ELR (cell line): Measurements from ENCODE around the gene SLC9A9.

Experiments used
- DNase-seq: peaks from one replicate; pipeline ENCODE4 v3.0.0-alpha.2; 2015; ENCODE audit warnings: low read depth

SLC9A9 gene

GRCh38 chr3:143843587-143843986 is 4.7 kb downstream of the SLC9A9 start:
- DNase-seq = no peak

- no peak for DNase-seq
Observed at GRCh38 chr3:143840636-143841035, 7.6 kb downstream of the SLC9A9 start.

GRCh38 chr3:143839980-143840379 is 8.3 kb downstream of the SLC9A9 start:
- DNase-seq = no peak

DNA sequence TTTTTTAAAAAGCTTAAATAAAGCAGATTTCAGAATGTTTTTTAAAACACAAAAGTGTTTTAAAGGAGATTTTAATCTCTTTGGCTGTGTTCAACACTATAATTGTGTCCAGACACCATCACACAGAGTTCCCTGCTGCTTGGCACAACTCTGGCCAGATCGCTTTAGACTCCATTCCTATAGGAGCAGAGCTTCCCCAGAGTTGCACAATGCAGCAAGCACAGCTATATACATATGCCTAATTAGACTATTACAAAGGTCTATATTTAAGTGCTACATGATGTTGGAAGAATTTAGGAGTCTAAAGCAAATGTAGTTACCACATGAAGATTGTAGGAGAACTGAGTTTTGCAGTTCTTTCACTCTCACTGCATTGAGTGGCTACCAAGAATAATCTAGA is 11.2 kb downstream of the SLC9A9 start:
- DNase-seq = no peak

GRCh38 chr3:143835312-143835711 is 13.0 kb downstream of the SLC9A9 start:
- no peak for DNase-seq

GRCh38 chr3:143832433-143832832 is 15.8 kb downstream of the SLC9A9 start:
- DNase-seq = no peak

DNA sequence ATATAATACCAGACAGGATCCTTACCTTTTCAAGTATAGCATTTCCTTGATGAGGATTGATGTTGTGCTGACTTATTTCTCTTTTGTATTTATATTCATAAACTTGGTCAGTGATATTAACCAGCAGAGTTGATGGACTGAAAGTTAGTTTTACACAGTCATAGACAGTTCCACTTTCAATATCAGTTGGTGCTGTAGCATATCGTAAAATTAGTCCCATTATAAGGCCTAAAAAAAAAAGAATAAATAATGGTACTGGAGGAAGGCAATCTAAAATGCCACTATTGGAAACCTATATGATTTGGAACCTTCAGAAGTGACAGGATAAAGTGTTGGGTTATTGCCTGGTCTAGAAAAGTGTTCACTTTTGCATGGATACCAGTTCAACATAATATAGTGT is 16.3 kb downstream of the SLC9A9 start:
- DNase-seq = no peak

DNA sequence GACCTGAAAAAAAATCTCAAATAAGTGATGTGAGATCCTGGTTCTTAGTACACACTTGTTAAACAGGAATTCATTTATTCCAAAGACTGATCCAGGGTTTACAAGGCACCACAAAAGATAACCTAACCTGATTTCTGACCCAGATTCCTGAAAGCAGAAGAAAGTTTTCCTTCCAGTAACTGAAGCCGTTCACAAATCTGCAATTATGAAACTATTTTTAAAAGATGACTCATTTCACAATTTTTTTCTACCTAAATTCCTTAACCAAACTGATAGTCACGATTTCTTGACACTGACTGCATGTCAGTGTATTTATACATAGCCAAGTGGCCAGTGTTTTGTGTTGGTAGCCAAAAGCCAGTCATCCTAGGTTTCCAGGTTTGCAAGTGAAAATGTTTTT is 17.1 kb downstream of the SLC9A9 start:
- peak; percentile 21 for DNase-seq

- no peak for DNase-seq
Observed at GRCh38 chr3:143830786-143831185, 17.5 kb downstream of the SLC9A9 start.

DNA sequence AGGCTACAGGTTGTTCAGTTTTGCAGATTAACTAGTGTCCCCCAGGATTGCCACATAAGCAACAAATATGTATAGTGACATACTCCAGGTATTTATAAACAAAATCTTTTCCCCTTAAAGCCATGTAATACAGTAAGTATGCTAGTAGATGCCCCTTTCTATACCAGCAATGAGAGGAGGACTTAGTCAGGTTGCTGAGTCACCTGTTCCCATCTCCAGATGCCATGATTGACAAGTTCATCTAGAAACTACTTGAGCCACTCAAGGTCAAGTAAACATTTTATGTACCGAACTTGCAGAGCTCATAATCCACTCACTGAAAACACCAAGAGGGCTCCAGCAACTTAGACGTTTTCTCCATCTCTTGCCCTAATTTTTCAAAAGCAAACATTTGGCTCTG is 18.2 kb downstream of the SLC9A9 start:
- no peak for DNase-seq

GRCh38 chr3:143827425-143827824 is 20.8 kb downstream of the SLC9A9 start:
- no peak for DNase-seq

DNA sequence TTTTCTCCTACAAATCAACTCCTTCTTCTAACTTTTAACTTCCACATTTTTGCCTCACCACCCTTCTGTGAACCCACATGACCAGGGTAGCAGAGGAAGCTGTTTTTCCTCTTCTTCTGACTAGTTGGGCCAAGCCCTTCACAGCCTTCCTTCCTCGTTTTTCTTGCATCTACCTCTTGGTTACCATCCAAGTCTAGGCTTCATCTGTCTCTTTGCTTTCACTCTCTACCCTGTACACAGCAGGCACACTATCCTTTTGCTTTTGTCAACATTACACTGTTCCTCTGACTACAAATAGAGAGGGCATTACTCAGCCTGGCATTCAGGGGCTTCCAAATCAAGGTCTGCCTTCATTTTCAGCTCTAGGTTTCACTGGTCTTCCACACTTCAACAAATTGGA is 22.0 kb downstream of the SLC9A9 start:
- no peak for DNase-seq

DNA sequence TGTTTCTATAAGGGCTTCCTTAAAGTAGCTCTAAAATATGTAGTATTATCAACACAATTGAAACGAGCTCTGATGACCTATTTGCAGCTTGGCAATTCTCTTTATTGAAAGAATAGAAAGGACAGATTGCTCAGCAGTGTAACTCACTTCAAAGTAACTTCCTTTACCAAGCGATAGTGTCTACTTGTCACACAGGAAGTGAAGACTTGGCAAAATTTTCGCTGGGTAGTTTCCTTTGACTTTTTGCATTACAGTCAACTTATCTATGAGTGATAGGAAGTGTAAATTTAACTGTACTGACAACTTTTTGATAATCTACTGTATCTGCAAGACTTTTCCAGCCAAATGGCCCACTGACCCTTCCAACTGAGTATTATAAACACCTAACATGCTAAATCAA is 22.8 kb downstream of the SLC9A9 start:
- no peak for DNase-seq

DNA sequence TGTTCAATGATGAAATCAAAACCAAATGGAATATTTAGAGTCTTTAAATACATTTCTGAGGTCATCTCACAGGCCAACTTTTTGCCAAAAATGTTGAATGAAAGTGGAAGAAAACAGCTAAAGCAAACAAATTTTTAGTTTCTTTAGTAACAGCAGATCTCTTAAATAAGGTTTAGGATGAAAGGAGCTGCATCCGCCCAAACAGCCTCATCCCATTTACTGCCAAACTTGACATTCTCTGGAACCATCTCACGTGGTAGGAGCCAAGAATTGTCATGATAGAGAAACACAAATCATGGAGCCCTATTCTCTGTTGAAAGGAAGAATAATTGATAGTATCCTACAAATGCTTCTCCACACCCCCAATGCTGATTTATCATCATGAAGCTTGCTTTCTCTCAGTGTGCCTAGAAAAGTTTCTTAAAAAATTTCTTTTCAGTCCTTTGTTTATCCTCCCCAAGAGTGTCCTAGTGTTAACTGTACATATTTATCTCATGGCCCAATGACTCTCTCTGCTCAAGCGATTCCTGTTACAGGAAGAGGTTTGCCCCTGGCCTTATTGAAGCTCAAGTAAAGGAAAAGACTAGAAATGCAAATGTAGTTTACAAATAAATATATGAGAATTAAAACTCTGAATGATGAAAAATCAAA is 23.4 kb downstream of the SLC9A9 start:
- DNase-seq = no peak

DNA sequence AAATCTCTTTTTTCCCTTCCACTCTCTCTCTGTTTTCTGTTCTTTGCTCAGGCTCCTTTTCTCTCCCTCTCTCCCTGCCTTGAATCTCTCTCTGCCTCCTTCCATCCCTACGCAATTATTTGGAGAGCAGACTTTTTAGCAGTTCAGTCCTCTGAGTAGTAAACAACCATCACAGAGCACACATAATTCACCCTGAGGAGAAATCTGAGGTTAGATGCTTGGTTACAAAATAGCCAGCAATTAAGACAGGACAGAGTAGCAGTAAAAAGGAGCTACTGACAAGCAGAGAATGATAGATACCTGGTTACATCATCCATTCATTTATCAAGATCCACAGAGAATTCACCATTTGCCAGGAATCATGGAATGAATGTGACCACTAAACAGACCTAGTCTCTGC is 25.5 kb downstream of the SLC9A9 start:
- DNase-seq = no peak

- DNase-seq = no peak
Observed at GRCh38 chr3:143822374-143822773, 25.9 kb downstream of the SLC9A9 start.

DNA sequence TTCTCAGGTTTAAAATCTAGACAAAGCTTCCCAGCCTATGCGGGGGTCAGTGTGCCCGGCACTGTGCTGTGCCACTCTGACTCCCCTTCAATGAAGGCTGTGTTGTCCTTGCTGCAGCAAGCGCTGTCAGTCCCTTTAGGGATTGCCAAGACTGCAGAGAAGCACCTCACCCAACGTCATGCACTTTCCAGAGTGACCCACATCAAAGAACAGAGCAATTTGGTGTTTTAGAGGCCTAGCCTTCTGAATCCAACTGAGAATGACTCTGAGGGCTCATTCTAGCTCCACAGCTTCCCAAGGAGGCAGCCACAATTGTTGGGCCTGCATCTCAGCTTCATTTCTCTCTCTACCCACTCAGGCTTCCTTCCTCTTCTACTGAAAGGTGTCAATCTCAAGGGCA is 26.4 kb downstream of the SLC9A9 start:
- DNase-seq = no peak

GRCh38 chr3:143820466-143821221 is 27.6 kb downstream of the SLC9A9 start:
- no peak for DNase-seq

GRCh38 chr3:143819890-143820289 is 28.4 kb downstream of the SLC9A9 start:
- DNase-seq = no peak

DNA sequence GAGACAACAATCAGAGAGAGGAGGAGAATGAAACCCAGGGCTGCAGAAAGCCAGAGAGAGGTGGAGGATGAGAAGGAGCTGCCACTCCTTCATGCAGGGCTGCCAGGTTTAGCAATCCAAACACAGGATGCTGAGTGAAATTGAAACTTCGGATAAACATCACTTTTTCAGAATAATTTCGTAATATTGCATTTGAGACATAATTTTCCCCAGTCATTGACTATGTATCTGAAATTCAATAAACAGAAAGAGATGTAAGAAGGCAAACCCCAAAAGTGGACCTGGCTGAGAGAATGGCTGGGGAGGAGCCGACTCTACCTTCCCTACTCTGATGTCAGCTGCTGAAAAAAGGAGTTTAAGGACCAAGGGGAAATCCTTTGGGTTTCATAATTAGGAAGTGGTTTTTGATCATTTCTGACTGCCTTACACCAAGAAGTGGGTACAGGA is 33.8 kb downstream of the SLC9A9 start:
- DNase-seq = no peak

DNA sequence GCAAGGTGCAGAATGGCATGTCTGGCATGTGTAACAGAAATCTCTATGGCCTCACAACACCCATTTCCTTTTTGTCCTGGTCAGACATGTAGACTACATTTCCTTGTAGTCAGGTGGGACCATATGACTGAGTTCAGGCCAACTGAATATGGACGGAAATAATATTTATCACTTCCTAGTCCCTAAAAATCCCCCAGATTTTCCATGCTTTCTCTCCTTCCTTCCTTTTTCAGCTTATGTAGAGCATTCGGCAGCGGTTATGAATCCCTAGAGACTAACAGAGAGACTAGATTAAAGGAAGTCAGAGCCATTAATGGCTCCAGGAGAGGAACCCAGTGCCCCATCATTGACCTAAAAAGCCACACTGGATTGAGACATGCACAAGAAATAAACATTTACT is 35.8 kb downstream of the SLC9A9 start:
- no peak for DNase-seq

GRCh38 chr3:143811602-143812001 is 36.7 kb downstream of the SLC9A9 start:
- no peak for DNase-seq

DNA sequence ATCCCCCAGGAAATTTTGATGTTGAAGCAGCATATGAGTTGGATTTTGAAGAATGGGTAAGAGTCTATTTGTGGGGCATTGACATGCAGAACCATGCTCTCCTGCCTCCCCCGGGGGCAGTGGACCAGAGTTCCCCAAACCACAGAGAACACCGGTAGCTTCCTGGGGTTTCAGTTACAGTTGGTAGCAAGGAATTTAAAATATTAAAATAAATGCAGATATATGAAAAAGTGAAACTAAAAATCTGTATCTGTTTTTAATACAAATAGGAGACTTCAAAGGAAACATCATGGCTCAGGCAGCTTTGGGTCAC is 37.4 kb downstream of the SLC9A9 start:
- no peak for DNase-seq
